Right atrium auricular region (tissue), 2 donors: ENCODE results near the gene SCYGR4. TPM values are rescaled to one million over a fixed set of nuclear protein-coding genes. Genes with fewer than 3 reads are reported as not detected.

ENCODE experiments used
- DNase-seq: peaks from one replicate; pipeline ENCODE4 v3.0.0-alpha.2; 2019; ENCODE audit warnings: low spot score
- H3K27ac ChIP-seq, 2 donors: fragments of 200-600 bp; sonication (generic); 1 replicate in 1 of 2; 2 replicates in 1 of 2; pipeline ENCODE4 v1.5.1; 2016 to 2019
- H3K27me3 ChIP-seq, 2 donors: fragments of 200-600 bp; sonication (generic); one replicate each; pipeline versions ENCODE4 v1.5.1 to v1.6.0; 2017 to 2019
- H3K36me3 ChIP-seq: fragments of 200-600 bp; sonication (generic); one replicate; pipeline ENCODE4 v1.5.1; 2016
- H3K4me1 ChIP-seq, 2 donors: fragments of 200-600 bp; sonication (generic); one replicate each; pipeline versions ENCODE4 v1.5.1 to v1.6.0; 2017 to 2019
- H3K4me3 ChIP-seq, 2 donors: fragments of 200-600 bp; sonication (generic); 1 replicate in 1 of 2; 2 replicates in 1 of 2; pipeline ENCODE4 v1.5.1; 2017 to 2019; ENCODE audit warnings: mild to moderate bottlenecking in 1 of 2, moderate library complexity in 1 of 2
- H3K9me3 ChIP-seq, 2 donors: fragments of 200-600 bp; sonication (generic); one replicate each; pipeline ENCODE4 v1.5.1; 2019
- total RNA-seq, 2 donors: library from RNA; depleted of rRNA; stranded (reverse); fragments of >200 nt; gene quantifications; one replicate each; pipeline ENCODE4 v1.1.0, GENCODE V29; 2016
- TF ChIP-seq, protein P1 (sequence below), 2 donors: fragments of 200-600 bp; sonication (generic); IDR thresholded peaks; one replicate each; pipeline ENCODE4 v1.5.1; 2019; ENCODE audit warnings: antibody characterized with exemption in 2 of 2

SCYGR4 gene
- total RNA-seq, 2 donors from 2014 or later, result not detected

DNA sequence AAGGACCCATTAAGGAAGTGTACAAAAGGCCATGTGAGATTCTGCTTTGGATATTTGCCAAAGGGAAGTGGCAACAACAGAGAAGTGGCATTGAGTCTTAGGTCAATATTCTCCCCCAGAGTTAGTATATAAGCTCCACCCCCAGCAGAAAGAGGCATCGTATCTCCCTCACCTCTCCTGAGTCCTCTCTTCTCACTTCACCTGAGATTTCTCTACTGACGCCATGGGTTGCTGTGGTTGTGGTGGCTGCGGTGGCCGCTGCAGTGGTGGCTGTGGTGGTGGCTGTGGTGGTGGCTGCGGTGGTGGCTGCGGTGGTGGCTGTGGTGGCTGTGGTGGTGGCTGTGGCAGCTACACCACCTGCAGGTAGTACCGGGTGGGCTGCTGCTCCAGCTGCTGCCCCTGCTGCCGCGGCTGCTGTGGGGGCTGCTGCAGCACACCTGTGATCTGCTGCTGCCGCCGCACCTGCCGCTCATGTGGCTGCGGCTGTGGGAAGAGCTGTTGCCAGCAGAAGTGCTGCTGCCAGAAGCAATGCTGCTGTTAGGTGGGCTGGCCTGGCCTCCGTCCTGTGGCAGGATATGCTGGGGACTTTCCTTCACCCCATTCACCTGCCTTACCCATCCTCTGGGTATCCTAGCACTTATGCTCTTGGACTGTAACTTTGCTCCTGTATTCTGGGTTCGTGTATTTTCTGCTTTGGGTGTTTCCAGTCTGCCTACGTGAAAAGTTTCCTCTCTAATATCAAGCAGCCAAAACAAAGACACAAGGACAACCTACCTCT, 8.5 kb upstream of the SCYGR4 start:
- no peaks in the 10 kb centered on the region for H3K9me3 ChIP-seq
- no peak for DNase-seq
- H3K4me3 ChIP-seq, result no peak overlapping the region
- no peak overlapping the region for H3K27ac ChIP-seq
- no peaks in the 10 kb centered on the region for H3K36me3 ChIP-seq
- no peaks in the 10 kb centered on the region for H3K4me1 ChIP-seq
- H3K27me3 ChIP-seq, result no peaks in the 10 kb centered on the region
- TF ChIP-seq, protein P1, sequence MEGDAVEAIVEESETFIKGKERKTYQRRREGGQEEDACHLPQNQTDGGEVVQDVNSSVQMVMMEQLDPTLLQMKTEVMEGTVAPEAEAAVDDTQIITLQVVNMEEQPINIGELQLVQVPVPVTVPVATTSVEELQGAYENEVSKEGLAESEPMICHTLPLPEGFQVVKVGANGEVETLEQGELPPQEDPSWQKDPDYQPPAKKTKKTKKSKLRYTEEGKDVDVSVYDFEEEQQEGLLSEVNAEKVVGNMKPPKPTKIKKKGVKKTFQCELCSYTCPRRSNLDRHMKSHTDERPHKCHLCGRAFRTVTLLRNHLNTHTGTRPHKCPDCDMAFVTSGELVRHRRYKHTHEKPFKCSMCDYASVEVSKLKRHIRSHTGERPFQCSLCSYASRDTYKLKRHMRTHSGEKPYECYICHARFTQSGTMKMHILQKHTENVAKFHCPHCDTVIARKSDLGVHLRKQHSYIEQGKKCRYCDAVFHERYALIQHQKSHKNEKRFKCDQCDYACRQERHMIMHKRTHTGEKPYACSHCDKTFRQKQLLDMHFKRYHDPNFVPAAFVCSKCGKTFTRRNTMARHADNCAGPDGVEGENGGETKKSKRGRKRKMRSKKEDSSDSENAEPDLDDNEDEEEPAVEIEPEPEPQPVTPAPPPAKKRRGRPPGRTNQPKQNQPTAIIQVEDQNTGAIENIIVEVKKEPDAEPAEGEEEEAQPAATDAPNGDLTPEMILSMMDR (IDR thresholded peaks at IDR 0.05), result no peak

DNA sequence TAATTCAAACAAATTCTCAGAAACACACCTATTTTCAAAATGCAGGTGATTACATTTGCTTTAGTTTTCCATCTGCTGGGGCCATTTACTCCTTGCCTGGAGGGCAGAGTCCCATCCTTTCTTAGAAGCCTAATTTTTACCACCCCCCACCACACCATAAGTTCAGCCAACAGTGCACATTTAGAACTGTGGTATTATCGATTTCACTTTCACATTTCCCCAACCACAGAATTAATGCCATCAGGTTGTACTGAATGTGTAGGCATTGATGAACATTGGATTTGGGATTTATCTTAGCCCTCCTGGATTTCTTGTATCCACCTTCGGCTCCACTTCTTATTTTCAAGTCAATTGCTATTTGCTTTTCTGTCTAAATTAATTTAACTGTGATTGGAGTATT, 7.2 kb upstream of the SCYGR4 start:
- TF ChIP-seq, protein P1 (IDR thresholded peaks at IDR 0.05), result no peak
- Histone ChIP-seq H3K27me3 (no peaks in the 10 kb centered on the region), H3K9me3 (no peaks in the 10 kb centered on the region), H3K4me1 (no peaks in the 10 kb centered on the region), H3K36me3 (no peaks in the 10 kb centered on the region), H3K4me3 (no peak overlapping the region), H3K27ac (no peak overlapping the region)
- DNase-seq, result no peak

DNA sequence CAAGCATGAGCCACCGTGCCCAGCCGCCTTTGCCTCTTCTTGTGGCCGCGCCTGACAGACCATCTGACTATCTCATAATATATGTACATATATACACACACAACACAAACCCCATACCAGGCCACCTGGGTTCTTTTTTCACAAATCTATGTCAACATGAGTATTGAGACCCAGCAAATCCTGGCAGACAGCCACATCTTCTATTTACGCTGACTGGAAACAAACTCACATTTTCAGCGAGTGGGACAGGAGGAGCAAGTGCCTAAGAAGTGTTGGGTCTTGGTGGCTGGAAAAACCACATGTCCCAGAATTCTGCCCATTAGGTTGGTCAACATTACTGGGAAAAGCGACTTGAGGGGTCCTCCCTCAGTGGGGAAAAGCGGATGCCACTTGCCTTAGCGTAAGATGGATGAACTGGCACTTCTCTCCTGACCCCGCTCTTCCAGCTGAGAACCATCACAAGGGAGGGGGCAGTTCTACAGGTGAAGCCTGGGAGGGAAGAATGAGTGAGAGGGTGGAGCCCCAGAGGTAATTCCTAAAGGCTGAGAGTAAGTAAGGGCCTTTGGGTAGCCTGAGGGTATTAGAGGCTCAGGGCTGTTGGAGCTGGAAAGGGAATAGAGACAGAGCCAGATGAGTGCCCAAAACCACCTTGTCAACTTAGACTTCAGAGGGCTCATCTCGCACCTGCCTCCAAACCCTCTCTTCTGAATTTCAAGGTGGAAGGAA, 4.6 kb upstream of the SCYGR4 start:
- H3K27me3 ChIP-seq, result no peaks in the 10 kb centered on the region
- no peaks in the 10 kb centered on the region for H3K36me3 ChIP-seq
- TF ChIP-seq, protein P1 (IDR thresholded peaks at IDR 0.05), result no peak
- H3K27ac ChIP-seq, result no peak overlapping the region
- no peak overlapping the region for H3K4me3 ChIP-seq
- no peak for DNase-seq
- H3K4me1 ChIP-seq, result no peaks in the 10 kb centered on the region
- H3K9me3 ChIP-seq, result no peaks in the 10 kb centered on the region

DNA sequence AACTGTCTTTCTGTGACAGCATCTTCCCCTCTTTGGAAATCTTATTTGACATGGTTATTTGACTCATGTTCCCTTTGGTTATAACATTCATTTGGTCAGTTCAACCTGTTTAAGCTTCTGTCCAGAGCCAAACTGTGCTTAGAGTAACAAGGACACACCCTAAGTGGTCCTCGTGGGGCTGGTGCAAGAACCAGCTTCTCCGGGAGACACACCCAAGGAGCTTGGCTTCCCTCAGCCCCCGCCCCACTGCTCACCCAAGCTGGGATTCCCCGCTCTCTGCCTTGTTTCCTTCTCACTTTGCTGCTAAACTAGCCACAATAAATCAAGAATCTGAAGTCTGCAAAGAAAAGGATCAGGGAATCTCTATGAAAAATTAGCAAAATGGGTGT, 4.0 kb upstream of the SCYGR4 start:
- Histone ChIP-seq H3K27me3 (no peaks in the 10 kb centered on the region), H3K4me1 (no peaks in the 10 kb centered on the region), H3K36me3 (no peaks in the 10 kb centered on the region), H3K27ac (no peak overlapping the region), H3K4me3 (no peak overlapping the region), H3K9me3 (no peaks in the 10 kb centered on the region)
- TF ChIP-seq, protein P1 (IDR thresholded peaks at IDR 0.05), result no peak
- no peak for DNase-seq

DNA sequence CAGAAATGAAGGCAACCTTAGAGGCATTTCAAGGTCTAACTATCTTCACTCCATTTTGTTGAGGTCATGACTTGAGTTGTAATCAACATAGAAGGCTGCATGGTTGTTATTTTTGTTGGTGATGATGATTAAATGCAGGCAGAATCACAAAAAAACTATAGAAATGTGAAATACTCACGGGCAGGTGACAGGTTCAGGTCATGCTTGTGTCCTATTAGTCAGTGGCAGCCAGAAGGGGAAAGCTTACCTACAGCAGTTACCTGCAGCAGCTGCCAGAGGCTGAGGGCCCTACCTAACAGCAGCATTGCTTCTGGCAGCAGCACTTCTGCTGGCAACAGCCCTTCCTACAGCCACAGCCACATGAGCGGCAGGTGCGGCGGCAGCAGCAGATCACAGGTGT, 3.1 kb upstream of the SCYGR4 start:
- TF ChIP-seq, protein P1 (IDR thresholded peaks at IDR 0.05), result no peak
- H3K4me1 ChIP-seq, result no peaks in the 10 kb centered on the region

More for the DNA sequence above, 3.1 kb upstream of the SCYGR4 start:
- no peak overlapping the region for H3K4me3 ChIP-seq
- no peak overlapping the region for H3K27ac ChIP-seq
- no peaks in the 10 kb centered on the region for H3K9me3 ChIP-seq
- no peaks in the 10 kb centered on the region for H3K36me3 ChIP-seq
- no peaks in the 10 kb centered on the region for H3K27me3 ChIP-seq
- DNase-seq, result no peak
